NCI-H2081 (cell line): Measurements from ENCODE around the gene SAMD10.
A peak's percentile ranks its signal among the peaks of the same experiment; 100 is the strongest.

Experiments used
- DNase-seq, 2 experiments: peaks; one replicate each; lab custom pipeline; 2025; lab: John Stamatoyannopoulos, UW

SAMD10 gene

GRCh38 chr20:63956664-63957003 lies 22.8 kb downstream of the SAMD10 start:
- no peak for DNase-seq

GRCh38 chr20:63955827-63956663 lies 23.4 kb downstream of the SAMD10 start, which contains the start of gene UCKL1:
TSS of gene UCKL1 (minus strand) at chr20:63956416. CDS start at chr20:63956372, 44 bp downstream.
- DNase-seq, result peak; percentile 86 to 88

DNA sequence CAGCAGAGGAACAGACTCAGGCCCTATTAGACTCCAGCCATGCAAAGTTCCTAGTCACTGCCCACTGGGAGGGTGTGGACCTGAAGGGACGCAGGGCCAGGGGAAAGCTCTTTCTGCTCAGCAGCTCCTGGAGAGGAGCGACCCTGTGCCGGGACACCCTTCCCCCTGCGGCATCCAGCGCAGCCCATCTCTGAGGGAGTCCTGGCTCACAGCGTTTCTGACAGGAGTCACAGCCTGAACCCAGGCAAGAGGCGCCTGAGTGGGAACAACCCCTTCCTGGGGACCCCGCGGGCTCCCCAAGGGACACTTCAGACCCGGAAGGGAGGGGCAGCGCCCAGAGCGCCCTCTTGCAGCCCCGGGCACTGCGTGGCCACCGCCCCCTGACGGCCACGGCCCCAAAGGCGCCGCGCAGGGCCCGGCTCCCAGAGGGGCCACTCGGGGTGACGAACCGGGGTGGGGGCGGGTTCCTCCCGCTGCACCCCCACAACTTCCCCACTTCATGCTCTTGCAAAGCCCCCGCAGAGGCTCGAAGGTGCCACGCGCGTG lies 24.1 kb downstream of the SAMD10 start:
- DNase-seq, result peak in 1 of 2 experiments; percentile 40

- DNase-seq, result no peak
These were observed 25.5 kb downstream of the SAMD10 start for GRCh38 chr20:63953764-63954429.

DNA sequence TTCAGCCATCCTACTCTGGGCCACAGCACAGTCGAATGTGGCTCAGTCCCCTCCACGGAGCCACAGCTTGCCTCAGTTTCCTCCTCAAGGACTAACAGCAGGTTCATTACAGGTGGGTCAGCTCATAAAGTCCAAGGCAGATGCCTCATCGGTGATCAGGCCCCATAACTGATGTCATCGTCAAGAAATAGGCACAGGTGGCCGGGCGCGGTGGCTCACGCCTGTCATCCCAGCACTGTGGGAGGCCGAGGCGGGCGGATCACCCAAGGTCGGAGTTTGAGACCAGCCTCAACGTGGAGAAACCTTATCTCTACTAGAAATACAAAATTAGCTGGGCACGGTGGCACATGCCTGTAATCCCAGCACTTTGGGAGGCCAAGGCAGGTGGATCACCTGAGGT lies 26.7 kb downstream of the SAMD10 start:
- DNase-seq, result no peak

GRCh38 chr20:63952210-63952535 lies 27.3 kb downstream of the SAMD10 start:
- DNase-seq, result no peak

- no peak for DNase-seq
These were observed 27.8 kb downstream of the SAMD10 start for GRCh38 chr20:63951398-63952209.

DNA sequence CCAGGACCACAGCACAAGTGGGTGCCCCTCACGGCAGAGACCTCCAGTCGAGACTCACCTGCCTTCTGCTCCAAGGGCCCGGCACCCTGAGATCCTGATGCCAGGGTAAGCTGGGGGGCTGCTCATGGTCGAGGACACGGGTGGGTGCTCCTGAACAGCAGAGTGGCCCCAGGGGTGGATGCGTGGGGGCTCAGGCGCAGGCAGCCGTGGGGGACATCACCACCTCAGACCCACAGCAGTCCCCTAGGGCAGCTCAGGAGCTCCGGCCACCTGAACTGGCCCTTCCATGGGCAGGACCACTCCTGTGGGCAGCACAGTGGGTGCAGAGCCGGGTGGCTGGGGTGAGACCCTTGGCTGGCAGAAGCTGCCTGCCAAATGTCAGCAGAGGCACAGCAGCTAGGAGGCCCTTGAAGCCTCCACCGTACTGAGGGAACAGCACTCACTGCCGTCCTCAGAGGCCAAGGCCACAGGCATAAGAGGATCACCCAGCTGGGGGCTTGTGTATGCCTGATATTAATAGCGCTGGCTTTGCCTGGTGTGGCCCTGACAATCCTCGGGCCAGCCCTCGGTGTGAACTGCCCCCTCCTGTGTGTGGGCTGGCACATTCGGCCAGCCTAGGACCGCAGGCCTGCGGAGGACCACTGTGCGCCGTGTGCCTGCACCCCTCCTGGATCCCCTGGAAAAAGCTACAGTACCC lies 28.6 kb downstream of the SAMD10 start:
- no peak for DNase-seq

DNA sequence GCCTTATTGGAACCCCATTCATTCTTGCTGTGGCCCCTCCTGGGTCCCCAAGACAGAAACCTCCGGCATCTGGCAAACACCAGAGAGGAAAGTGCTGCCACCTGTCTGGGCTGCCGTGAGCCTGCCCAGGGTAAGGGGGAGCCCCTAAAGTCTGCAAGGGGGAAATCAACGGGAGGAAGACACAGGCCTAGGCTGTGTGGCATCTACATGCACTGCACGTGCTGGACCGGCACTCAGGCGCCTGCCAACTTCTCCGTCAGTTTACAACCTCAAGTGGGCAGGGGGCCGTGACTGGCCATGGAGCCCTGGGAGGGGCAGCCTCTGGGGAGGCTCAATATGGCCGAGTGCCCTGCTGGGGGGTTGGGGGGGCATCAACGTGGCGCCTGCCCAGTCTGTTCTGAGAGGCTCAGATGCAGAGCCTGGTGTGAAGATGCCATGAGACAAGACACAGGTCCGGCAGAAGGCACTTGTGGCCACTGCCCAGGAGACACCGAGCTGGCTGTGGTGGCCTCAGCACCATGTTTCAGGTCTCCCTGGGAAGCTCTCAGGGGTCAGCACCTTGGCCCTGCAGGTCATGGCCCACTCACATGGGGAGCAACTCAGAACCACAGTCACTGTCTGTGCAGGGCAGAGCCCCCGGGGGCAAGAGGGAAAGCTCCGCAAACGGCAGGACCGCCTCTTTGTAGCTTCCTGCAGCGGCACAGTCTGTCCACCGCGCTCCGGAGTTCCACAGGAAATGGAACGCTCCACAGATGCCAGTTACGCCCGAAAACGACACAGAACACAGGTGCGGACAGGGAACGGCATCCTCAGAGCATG lies 31.6 kb downstream of the SAMD10 start:
- DNase-seq, result peak in 1 of 2 experiments; percentile 55

- DNase-seq, result no peak
These were observed 32.3 kb downstream of the SAMD10 start for GRCh38 chr20:63946986-63947637.

DNA sequence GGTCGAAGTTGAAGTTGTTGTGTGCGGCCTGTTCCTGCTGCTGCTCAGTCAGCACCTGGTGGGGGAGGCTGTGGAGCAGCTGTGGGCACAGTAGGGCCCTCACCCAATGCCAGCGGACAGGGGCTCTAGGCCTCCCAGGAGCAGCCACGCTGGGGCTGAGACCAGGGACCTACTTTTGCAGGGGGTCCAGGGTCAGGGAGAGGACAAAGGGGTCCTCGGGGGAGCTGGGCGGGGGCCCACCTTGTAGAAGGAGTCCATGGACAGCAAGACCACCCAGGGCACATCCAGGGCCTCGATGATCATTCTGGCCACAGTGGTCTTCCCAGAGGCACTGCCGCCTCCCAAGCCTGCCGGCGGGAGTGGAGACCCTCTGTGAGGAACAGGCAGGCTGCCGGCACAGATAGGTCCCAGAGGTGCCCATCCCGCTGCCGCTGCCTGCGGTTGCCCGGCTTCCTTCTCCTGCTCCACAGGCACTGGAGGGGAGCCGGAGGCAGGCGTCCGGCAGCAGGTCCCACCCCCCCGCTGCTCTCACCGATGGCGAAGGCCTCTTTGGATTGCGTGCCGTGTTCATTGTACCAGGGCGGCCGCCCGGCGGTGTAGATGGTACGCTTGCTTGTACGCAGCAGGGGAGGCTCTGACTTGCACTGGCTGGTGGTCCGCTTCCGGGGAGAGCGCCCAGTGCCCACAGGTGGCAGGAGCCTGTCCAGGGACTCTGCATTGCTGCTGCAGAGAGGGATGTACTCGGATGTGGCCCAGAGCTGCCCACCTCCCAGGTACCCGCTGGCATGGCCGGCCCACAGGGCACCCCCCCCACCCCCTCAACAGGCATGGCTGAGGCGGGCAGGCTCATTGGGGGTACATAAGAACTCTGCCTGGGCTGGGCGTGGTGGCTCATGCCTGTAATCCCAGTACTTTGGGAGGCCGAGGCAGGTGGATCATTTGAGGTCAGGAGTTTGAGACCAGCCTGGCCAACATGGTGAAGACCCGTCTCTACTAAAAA lies 33.2 kb downstream of the SAMD10 start:
- DNase-seq, result no peak

GRCh38 chr20:63945031-63945658 lies 34.3 kb downstream of the SAMD10 start:
- no peak for DNase-seq

- DNase-seq, result no peak
These were observed 35.1 kb downstream of the SAMD10 start for GRCh38 chr20:63944078-63944941.

DNA sequence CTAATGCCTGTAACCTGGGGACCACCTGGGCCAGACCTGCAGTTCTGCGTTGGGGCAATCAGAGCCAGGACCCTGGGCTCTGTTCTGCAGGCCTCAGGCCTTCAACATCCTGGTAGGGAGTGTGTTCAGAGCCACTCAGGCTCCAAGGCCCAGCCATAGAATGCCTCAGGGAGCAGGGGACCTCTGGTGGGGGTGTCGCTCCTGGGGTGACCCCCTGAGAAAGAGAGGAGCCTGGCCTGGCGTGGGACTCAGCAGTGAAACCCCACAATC lies 35.7 kb downstream of the SAMD10 start:
- no peak for DNase-seq

DNA sequence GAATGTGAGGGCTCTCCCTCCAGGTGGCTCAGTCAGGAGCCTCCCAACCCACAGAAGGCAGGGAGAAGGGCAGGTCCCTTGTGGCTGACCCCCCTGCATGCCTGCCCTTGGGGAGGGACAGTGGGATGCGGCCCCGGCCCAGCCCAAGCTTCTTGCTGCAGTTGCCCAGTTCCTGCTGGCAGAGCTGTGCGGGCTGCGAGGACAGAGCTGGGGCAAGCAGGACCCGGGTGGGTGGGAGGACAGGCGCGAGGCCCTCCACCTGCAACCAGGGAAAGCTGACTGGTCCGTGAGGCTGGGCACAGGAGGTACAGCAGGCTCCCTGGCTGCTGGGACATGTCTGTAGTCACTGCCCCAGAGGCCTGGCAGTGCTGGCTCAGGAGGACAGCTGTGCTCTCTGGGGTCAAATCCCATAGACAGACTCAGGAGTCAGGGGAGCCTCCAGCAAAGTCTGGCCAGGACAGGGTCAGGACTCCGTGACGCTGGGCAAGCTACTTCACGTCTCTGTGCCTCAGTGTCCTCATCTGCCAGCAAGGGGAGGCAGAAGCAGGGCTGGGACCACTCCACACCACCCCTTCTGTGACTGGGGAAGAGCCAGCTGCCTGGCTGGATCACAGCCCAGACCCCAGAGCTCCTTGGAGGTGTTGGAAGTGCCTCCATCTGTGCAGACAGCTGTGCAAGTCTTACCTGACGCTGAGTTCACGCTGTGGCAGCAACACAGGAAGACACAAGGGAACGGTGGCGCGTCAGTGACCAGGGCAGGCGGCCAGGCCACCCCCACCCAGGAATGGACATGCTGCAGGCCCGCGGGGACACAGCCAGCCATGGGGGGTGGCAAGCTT lies 36.3 kb downstream of the SAMD10 start:
- DNase-seq, result no peak

GRCh38 chr20:63942250-63942951 lies 37.0 kb downstream of the SAMD10 start:
- no peak for DNase-seq
